Glomerular visceral epithelial cell (primary cell): ENCODE measurements around the gene KCNJ1.

ENCODE experiments used
- DNase-seq: peaks from one replicate; pipeline ENCODE4 v3.0.0-alpha.2; 2016; ENCODE audit errors: extremely low spot score

The KCNJ1 gene

DNA sequence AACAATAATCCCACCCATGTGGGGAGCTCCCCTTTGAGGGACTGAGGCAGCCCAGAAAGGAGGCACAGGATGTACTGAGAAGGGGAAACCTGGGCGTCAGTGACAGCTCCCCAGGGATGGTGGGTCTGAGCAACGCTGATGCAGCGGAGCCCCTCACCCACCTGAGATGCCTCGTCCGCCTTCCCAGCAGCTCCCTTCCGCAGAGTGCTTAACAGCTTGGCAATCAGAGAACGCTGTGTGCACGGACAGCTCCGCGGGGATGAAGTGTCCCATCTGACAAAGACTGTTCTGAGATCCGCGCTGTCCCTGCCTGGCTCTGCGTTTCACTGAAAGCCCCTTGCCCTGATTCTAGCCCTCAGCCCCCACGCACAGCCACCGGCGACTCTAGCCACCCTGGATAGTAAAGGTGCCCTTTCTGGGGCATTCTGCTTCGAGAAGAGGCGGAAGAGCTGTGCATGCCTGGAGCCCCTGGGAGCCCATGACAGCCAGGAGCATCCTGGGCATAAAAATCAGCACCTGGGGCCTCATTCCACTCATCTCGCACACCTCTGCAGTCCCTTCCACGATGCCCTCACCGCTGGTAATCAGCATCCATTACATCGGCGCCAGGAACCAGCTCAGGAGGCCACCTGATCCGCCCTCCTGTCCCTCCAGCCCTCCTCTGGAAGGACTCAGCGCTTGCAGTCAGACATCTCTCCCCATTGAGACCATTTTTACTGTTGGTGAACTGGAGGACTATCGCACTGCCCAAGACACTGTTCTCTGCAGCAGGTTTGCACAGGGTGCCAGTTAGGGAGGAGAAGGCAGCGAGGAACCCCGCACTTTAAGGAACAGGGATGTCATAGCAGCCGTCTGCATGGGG, 34.8 kb upstream of the KCNJ1 start:
- no peak for DNase-seq

DNA sequence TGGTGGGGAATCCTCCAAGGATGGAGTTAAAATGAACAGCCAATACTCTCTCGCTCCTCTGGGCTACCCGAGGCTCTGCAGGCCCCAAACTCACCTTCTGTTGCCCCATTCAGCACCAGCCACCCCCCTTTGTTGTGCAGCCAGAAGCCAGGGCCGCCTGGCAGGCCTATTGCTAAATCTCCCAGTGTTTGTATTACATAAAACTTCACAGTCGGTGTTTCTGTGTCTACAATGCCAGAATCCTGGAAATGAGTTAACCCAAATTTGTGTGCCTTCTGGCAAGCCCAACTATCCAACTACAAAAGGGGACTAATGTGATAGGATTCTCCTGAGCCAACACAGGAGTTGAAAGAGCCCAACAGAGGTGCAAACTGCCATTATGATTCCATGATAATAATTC, 33.4 kb upstream of the KCNJ1 start:
- DNase-seq: no peak

- DNase-seq: no peak
These were observed 31.7 kb upstream of the KCNJ1 start for GRCh38 chr11:128898580-128899344.

DNA sequence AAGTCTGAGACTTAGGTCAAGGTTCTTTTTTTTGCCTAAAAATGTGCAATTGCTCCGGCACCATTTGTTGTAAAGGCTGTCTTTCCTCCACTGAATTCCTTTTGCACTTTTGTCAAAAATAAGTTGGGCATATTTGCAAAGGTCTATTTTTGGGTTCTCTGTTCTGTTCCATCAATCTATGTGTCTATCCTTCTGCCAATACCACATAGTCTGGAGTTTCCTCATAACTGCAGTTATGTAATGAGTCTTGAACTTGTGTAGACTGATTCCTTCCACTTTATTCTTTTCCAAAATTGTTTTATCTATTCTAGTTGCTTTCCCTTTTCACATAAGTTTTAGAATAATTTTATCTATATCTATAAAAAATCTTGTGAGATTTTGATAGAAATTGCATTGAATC, 30.7 kb upstream of the KCNJ1 start:
- DNase-seq: no peak

DNA sequence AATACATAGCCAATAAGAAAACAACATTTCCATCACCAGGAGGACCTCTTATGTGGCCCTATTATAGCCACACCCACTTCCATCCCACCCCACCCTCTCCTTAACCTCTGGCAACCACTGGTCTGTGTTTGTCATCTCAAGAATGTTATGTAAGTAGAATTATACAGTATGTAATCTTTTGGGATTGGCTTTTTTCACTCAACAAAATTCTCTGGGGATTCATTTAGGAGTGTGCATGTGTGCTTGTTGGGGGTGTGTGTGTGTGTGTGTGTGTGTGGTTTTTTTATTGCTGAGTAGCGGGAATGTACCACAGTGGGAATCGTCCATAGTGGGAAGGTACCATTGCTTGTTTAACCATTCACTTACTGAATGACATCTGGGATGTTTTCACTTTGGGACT, 29.3 kb upstream of the KCNJ1 start:
- no peak for DNase-seq

- DNase-seq: no peak
These were observed 28.4 kb upstream of the KCNJ1 start for GRCh38 chr11:128895526-128895925.

- no peak for DNase-seq
These were observed 27.6 kb upstream of the KCNJ1 start for GRCh38 chr11:128894685-128895084.

GRCh38 chr11:128894286-128894681, 27.2 kb upstream of the KCNJ1 start:
- DNase-seq: no peak

DNA sequence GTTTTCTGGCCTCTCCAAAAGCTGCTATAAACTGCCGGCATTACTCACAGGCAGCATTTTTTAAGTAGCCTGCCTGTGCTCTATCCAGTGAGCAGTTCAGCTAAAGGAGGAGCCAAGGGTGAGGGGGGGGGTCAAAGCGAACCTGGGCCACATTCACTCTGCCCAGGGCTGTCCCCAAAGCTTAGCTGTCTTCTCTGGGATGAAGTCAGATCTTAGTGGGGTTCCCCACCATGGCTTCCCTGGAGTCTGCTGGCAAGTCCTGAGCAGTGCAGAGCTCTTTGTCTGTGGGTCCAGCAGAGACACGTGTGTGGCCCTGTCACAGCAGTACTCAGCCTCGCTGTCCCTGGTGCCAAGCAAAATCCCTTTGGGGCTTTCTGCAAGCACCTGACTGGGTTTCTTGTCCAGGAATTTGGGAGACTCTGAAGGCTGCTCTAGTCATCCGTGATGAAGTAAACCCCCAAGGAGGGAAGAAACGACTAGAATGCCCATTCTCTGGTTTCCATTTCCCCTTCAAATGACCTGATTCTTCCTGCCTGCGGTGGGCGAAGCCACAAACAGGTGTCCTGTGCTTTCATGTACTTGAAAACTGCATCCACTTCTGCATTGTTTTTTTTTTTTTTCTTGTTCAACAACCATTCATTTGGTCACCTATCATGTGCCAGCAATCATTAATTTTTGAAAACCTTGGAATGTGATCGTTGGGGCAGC, 26.6 kb upstream of the KCNJ1 start:
- DNase-seq: no peak

DNA sequence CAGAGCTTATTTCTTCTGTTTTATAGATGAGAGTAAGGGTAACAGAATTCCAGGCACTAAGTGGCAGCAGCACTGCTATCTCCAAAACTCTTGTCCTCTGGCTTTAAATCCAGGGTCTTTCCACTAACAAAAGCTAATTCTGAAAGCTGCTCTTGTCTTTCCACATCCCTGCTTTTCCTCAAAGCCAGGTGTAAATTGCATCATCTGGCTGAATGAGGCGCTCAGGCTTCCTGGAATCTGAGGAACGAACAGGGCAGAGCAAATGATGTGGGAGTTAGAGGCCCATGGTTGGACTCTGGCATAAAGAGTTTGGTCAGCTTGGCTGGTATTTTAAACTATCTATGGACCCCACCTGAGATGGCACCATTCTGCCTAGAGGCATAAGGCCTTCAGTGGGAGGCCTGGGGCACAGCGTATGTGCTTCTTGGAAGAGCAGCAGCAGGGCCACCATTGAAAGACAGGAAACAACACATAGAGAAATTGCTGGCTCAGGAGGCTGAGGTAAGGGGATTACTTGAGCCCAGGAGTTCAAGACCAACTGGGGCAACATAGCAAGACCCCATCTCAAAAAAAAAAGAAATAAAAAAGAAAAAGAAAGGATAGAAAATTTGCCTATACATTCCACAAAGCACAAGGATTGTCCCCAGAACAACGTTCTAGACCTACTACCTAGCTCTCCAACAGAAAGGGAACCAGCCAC, 25.9 kb upstream of the KCNJ1 start:
- no peak for DNase-seq

DNA sequence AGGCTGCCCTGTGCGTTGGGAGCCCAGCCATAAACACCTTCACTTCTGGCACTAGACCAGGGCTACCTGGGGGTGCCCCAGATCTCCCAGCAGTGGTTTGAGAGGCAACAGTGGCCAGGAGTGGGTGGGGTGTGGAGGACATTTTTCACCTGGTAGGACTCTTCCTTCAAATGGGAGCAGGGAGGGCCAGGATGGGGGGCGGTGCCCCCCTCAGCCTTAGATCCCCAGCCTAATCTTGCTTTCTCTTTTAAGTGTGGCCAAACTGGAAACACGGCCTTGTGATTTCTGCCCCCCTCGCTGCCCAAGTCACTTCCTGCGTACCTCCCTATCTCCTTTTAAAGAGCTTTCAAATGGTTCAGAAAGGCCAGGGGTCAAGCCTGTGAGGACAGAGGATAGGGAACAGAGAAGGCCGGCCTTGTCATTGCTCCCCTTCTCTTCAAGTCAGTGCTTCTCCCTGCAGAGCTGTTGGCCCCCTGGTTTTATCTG, 24.9 kb upstream of the KCNJ1 start:
- DNase-seq: no peak

DNA sequence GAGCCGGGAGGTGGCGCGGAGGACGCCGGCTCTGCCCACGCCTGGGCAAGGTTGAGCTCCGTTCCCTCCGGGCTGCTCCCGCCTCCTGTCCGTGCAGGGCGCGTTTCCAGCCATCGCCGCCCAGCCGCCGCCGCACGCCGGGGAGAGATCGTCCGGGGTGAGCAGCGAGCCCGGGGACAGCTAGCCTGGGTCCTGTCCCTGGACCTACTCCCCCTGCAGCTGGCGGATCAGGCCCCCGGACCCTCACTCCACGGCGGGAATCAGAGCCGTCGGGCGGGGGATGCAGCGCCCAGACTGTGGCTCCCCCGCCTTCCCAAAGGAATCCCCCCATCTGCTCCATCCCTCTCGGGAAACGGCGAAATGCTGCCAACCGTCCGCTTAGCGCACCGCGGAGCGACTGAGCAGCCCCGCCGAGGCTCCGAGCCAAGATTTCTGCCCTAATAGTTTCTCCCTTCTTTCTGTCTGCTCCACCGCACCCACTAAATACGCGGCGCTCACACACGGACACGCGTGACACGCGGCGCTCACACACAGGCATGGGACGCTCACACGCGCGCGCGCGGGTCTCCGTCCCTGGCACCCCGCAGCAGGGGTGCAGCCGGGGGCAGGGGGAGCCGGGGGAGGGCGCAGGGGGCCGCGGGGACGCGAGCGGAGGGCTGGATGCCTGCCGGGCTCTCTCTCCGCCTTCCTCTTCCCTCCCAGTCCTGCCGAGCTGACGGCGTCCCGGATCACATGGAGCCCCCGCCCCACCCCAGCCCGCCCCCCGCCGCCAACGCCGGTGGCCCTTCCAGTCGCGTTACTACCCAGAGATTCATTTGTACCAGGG, 23.7 kb upstream of the KCNJ1 start, which contains the start of gene KCNJ5:
Gene KCNJ5 (plus strand): TSS at position 814 of the 826 bp plus-strand sequence. CDS start 19,918 bp downstream, outside the sequence.
- no peak for DNase-seq

- no peak for DNase-seq
These were observed 23.1 kb upstream of the KCNJ1 start for GRCh38 chr11:128890216-128890542.

DNA sequence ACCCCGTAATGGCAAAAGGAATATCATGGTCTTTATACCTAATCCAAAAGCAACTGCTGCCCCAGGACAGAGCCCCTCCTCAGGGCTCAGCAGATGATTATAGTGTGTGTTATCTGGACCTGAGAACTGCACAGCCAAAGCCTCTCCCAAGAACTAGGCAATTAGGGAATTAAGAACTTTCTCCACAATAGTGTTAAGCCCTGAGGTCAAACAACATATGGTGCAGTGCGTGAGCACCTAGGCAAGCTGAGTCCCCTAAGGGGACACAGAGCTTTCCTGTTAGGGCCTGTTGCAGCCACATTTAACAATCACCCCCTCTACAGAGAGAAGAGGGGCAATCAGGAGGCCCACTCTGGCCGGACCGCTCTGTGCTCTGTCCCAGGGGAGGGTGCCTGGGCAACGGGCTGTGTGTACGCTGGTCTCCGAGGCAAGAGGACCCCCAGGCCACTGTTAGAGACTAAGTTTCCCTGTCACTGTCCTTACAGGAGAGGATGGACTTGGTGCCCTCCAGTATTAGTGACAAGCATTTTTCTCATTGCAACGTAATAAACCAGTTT, 22.6 kb upstream of the KCNJ1 start:
- no peak for DNase-seq

DNA sequence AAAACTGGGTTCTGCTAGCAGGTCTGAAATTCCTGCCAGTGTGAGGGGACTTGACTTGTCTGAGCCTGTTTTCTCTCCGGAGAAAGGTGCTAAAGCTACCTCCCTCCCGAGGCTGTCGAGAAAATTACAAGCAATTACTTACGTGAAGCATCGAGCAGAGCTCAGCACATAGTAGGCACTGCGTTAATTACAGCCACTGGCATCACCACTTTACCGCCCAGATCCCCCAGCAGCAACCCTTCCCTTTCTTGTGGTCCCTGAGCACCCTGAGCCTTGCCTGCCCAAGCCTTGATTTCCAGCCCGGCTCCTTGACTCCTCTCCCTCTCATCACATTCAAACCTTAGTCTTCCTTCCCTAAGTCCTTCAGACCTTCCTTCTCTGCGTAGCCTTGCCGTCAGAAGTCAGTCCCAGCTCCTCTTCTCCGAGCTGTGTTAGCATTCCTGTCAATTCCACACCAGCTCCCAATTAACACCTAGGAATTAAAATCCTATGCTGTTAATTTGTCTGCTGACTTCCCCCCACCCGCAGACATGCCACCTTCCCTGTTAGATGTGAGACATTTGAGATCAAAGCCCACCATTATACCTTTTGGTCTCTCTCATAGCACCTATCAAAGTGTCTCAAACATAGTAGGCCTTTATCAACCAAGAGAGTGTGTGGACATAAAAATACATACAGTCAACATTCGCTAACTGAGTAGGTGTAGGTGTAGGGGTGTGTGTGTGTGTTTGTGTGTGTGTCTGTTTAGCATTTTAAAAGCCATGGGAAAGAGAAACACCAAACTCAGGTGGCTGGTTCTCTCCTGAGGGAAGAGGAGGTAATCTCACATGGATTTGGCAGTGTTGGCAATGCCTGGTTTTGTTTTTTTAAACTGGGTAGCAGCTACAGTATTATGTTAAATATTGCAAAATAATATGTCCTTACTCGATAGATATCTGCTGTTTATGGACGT, 21.2 kb upstream of the KCNJ1 start:
- DNase-seq: no peak

DNA sequence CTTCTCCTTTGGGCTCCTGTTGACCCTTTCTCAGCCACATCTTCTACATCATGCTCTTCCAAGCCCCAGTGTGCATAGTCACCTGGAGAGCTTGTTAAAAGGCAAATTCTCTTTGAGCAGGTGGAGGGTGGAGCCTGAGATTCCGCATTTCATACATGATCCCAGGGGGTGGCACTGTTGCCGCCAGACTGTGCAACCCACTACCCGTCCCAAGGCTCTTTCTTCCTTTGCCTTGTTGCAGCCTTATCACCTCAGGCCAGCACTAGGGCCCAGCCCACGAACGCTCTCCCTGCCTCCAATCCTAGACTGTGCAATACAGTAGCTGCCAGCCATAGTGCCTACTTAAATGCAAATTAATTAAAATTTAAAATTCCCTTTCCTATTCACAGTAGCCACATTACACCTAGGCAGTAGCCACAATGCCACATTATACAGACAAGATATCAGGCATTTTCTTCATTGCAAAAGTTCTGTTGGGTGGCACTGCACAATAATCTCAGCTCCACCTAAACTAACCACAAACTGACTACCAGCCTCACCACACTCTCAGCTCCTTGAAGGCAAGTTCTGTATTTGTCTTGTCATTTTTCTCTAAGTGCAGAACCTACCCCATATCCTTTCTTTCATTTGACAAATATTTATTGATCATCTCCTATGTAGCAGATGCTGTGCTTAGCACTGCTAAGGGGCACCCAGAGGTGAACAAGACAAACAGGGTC, 19.5 kb upstream of the KCNJ1 start:
- no peak for DNase-seq

GRCh38 chr11:128884703-128885338, 17.7 kb upstream of the KCNJ1 start:
- DNase-seq: peak; percentile 65

- no peak for DNase-seq
These were observed 17.0 kb upstream of the KCNJ1 start for GRCh38 chr11:128884054-128884453.
